HG02571 (cell line): ENCODE results near the gene SOX13.

ENCODE experiments used
- ATAC-seq: cut with Tn5 transposase; IDR thresholded peaks from one replicate; pipeline ENCODE4 v1.9.1; 2021; ENCODE audit warnings: mild to moderate bottlenecking, moderate library complexity; ENCODE audit not compliant: unreplicated experiment

SOX13 gene

GRCh38 chr1:204128964-204129896 lies 56.3 kb downstream of the SOX13 start:
- ATAC-seq, result no peak

DNA sequence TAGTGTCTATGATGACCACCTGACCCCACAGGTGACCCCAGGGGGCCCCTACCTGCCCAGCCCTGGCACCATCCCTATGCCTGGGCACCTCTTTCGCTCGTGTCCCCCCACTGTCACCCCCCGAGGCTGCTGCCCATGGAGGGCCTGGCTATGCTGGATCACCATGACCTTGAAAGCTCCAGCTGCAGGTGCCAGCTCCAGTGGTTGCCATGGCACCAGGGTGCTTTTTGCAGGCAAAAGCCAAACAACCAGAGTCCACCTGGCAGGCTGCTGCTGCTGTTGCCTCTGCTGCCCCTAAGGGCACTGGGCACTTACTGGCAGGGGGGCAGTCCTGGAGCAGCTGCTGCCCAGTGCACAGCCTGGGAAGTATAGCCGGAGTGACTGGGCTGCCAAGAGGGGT lies 57.3 kb downstream of the SOX13 start:
- no peak for ATAC-seq

DNA sequence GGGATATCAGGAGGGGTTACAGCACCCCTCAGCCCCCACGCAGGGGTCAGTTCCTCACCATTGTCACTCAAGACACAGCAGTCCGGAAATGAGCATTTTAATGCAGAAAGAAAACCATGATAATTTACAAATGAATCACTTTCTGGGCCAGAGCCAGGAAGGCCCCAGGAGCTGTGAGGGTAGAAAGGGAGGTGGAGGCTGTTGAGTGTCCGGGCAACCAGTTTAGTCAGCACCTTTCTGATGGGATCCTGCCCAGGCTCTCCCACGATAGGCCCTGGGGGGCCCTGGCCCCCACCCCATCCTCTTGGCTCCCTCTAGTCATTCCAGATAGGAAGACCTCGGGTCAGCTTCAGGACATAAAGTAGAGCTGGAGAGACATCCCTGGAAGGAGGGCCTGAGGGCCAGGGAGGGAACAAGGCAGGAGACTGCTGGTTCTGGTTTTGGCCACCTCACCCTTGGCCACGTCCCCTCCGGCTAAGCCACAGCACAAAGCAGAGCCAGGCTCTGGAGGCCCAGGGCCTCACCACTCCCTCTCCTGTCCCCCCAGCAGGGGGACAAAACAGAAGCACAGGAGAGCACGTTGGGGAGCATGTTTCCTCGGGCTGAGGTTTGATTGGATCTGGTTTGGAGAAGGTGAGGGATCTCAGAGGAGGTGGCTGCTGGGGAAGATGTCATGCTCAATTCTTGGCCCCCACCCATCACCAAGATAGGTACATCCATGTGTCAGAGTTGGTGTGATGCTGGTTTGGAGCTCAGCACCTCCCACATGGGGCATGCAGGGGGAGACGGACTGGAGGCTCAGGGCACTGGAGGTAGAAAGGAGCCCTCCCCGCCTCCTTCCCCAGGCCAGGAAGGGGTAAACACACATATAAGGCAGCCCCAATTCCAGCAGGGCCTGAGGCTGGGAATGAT lies 58.3 kb downstream of the SOX13 start:
- no peak for ATAC-seq

- ATAC-seq, result no peak
Observed at GRCh38 chr1:204131978-204132377, 59.1 kb downstream of the SOX13 start.

- ATAC-seq, result no peak
Observed at GRCh38 chr1:204132718-204133117, 59.8 kb downstream of the SOX13 start.

DNA sequence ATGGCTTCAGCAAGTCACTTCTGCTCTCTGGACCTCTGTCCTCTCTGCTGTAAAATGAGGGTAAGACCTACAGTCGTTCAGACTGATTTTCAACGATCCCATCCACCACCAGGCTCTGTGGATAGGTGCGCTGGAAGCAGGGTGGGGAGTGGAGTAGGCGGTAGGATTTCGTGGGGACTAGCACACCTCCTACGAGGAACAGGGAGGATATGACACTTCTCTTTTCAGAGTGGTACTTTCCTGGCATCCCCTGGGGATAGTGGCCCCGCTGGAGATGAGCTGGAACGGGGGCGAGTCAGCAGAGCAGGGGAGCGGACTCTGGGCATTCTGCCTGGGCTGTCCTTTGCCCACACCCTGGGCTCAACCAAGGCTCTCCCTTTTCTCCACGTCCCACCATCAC lies 61.2 kb downstream of the SOX13 start:
- ATAC-seq, result no peak

- ATAC-seq, result no peak
Observed at GRCh38 chr1:204136814-204137213, 63.9 kb downstream of the SOX13 start.

DNA sequence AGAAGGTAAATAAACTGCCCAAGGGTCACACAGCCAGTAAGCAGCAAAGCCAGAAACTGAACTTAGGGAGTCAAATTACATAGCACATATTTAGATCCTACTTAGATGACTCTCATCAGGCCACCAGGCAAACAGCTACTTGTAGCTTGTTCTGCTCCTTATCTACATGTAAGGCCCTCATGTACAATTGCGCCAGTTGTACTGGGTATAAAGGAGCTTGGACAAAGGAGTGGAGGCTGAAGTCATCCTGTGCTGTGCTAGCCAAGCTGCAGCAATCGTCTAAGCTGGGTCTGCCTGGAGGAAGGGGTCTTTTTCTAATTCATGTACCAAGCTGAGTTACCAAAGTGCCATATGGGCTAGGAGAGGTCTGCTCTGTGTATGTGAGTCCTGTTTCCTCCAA lies 66.2 kb downstream of the SOX13 start:
- no peak for ATAC-seq

DNA sequence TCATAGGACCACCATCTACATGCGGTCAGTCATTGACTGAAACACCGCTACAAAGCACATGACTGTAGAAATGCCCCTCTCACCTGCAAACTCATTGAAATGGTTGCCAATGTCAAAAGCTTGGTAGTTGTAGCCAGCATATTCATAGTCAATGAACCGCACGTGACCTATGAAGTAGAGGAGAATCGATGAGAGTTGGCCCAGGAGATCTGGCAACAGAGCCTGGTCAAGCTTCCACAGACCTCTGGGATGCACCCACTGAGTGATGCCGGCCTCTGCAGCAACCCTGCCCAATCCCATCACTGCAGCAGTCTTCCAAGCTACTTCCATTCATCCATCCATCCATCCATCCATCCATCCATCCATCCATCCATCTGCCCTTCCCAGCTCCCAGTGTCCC lies 67.0 kb downstream of the SOX13 start:
- no peak for ATAC-seq

DNA sequence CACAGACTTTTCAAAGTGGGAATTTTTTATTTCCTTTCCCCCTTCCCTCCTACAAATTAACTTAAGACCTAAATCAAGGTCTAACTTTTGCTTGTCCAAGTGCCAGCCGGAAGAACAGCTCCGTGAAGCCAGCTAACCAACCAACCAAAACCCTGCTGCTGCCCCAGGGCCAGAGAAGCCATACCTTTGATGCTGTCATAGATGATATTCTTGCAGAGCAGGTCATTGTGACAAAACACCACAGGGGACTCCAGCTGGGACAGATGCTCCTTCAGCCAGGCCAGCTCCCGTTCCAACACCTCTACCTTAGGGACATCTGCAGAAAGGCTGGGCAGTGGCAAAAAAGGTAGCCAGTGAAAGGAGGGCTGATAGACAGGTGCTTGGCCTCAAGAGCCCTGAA lies 68.2 kb downstream of the SOX13 start:
- no peak for ATAC-seq

DNA sequence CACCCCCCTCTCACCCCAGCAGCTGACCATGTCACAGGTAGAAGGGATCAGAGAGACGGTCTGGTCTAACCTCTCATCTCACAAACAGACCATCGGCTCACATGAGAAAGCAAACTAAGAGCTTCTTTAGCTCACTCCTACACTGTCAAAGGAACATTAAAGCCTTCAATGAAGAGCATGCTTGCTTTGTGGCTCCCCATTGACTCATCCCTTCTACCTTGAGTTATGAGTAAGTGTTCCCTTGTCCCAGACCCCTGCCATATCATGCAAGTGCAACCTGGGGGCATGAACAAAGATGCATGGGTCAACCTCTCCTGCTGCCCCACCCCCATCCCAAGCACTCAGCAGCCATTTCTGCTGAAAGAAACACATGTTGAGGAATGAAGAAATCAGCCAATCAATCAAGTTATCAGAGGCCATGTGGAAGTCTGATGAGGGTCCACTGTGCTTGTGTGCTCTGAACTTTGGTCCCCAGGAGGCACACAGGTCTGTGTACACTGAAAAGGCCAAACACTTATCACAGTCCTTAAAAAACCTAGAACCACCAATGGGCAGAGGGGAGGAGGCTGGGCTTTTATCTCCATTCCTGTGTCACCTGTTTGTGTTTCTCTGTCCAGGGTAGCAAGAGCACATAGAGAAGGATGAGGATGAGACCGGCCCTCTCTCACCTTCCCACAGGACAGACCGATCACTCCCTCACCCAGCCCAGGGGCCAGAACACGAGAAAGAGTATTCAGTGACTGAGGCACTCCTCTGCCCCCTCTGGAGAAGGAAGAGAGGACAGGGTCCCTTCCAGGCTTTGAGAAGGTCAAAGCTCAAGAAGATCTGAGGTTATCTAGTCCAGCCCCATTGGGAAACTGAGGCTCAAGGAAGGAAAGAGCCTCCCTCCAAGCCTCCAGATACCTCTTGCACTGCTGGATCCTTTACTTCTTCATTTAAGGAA lies 69.4 kb downstream of the SOX13 start:
- no peak for ATAC-seq

- no peak for ATAC-seq
Observed at GRCh38 chr1:204143276-204144041, 70.5 kb downstream of the SOX13 start.

DNA sequence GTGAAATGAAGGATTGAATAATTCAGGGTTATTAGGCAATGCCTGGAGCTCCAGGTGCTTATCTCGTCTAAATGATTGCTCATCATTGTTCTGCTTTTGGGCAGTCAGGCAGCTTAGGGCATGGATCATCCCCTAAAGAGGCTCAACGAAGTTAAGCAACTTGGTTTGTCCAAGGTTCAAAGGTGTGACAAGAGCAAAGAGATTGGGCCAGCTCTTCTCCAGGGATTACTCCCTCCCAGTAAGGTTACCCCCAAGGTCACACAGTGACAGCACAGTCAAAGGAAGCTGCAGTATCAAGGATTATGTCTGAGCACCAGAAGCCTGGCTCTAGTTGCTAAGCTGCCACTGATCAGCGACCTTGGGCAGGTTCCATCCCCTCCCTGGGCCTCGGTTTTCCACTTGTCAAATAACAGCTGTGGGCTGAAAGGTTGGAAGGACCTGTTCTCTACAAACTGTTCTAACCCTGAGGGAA lies 72.2 kb downstream of the SOX13 start:
- ATAC-seq, result no peak

- no peak for ATAC-seq
Observed at GRCh38 chr1:204146309-204146708, 73.4 kb downstream of the SOX13 start.

- no peak for ATAC-seq
Observed at GRCh38 chr1:204146965-204147364, 74.0 kb downstream of the SOX13 start.

DNA sequence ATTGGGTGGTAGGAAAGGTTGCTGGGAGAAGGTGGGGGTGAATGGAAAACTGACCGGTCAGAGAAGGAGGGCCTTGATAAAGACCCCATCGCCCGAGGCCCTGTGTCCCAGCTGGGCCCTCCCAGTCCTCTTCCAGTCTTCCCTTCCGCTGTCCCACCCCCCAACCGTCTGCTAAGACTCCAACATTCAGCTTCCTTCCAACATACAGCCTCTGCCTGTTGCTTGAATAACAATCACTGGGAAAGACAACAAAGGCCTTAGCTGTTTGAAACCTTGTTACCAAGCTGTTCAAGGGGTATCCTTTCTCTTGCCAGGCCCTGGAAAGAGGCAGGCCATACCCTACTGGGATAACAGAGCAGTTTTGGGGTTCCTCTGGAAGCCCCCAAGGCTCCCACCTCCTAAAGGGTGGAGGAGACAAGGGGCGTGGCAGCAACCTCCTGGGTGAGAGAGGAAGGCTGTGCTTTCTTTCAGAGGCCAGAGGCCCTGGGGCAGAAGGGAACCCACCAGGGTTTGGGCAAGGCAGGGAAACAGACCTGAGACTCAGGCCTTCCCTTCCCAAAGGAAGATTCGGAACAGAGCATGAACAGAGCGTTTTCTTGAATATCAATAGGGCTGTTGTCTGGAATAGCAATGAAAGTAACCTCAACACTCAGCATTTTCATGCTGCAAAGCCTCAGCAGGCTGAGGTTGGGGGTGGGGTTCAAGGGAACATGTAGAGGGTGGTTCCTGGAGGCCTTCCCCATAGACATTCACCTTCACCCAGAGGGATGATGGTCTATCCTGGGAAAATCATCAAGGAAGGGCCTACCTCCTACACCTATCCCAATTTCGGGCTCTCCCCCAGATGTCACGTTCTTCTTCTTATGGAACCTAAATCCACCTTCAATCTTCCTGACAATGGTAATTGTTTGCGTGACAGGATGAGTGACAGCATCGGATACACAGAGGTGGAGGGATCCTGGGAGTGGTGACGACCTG lies 74.8 kb downstream of the SOX13 start:
- ATAC-seq, result no peak

DNA sequence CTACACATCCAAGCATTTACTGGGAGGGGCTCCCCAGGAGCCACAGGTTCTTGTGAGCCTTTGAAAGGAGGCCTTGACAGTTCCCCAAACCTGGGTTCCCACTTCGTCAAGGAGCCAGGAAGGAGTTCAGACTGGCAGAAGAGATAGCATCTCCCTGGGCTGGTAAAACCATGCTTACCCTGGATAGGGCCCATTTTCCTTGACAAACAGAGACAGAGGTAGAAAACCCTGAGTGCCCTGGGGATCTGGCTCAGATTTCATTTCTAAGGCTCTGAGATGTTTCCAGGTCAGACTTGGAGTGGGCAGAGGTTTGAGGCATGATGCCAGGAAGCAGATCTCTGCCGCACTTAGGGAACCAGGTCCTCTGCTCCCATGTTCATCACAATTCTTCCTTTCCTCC lies 76.2 kb downstream of the SOX13 start:
- ATAC-seq, result no peak
